GM10847 (cell line): ENCODE data around the gene RNF114.
A peak's percentile ranks its signal among the peaks of the same experiment; 100 is the strongest.

ENCODE experiments used
- POLR2A ChIP-seq: IDR thresholded peaks from 2 replicates; pipeline ENCODE4 v1.6.1; 2011; ENCODE audit not compliant: insufficient read length; ENCODE audit errors: extremely low read depth

The RNF114 gene

GRCh38 chr20:49936153-49937026 is at the start of gene RNF114:
RNF114 (plus strand) TSS chr20:49936397; CDS start chr20:49936413, 16 bp downstream.
- peak; percentile 91 for TF ChIP-seq POLR2A

- TF ChIP-seq POLR2A, result no peak
Observed at GRCh38 chr20:49886571-49887213, 49.5 kb upstream of the RNF114 start.

- no peak for TF ChIP-seq POLR2A
Observed at GRCh38 chr20:49887251-49888211, 48.7 kb upstream of the RNF114 start.

- no peak for TF ChIP-seq POLR2A
Observed at GRCh38 chr20:49888212-49889000, 47.8 kb upstream of the RNF114 start.

- no peak for TF ChIP-seq POLR2A
Observed at GRCh38 chr20:49889001-49889934, 46.9 kb upstream of the RNF114 start.

- no peak for TF ChIP-seq POLR2A
Observed at GRCh38 chr20:49889935-49890333, 46.3 kb upstream of the RNF114 start.

GRCh38 chr20:49890471-49891361 is 45.5 kb upstream of the RNF114 start:
- no peak for TF ChIP-seq POLR2A

- TF ChIP-seq POLR2A, result no peak
Observed at GRCh38 chr20:49891476-49892110, 44.6 kb upstream of the RNF114 start.

- no peak for TF ChIP-seq POLR2A
Observed at GRCh38 chr20:49892260-49892659, 43.9 kb upstream of the RNF114 start.

GRCh38 chr20:49892817-49893216 is 43.4 kb upstream of the RNF114 start:
- no peak for TF ChIP-seq POLR2A

- no peak for TF ChIP-seq POLR2A
Observed at GRCh38 chr20:49893242-49894072, 42.7 kb upstream of the RNF114 start.
